ENCODE results near the gene POU4F1.

The POU4F1 gene

GRCh38 chr13:78587395-78587794 lies 16.0 kb downstream of the POU4F1 start:
- TF ChIP-seq, protein P1, sequence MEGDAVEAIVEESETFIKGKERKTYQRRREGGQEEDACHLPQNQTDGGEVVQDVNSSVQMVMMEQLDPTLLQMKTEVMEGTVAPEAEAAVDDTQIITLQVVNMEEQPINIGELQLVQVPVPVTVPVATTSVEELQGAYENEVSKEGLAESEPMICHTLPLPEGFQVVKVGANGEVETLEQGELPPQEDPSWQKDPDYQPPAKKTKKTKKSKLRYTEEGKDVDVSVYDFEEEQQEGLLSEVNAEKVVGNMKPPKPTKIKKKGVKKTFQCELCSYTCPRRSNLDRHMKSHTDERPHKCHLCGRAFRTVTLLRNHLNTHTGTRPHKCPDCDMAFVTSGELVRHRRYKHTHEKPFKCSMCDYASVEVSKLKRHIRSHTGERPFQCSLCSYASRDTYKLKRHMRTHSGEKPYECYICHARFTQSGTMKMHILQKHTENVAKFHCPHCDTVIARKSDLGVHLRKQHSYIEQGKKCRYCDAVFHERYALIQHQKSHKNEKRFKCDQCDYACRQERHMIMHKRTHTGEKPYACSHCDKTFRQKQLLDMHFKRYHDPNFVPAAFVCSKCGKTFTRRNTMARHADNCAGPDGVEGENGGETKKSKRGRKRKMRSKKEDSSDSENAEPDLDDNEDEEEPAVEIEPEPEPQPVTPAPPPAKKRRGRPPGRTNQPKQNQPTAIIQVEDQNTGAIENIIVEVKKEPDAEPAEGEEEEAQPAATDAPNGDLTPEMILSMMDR (IDR thresholded peaks at IDR 0.05; ENCODE audit: extremely low read depth, missing control alignments) = no peak
- DNase-seq (ENCODE audit: low spot score) = no peak

GRCh38 chr13:78586706-78587105 lies 16.6 kb downstream of the POU4F1 start:
- no peak for DNase-seq (ENCODE audit: low spot score)
- TF ChIP-seq, protein P1 (IDR thresholded peaks at IDR 0.05; ENCODE audit: extremely low read depth, missing control alignments) = no peak

DNA sequence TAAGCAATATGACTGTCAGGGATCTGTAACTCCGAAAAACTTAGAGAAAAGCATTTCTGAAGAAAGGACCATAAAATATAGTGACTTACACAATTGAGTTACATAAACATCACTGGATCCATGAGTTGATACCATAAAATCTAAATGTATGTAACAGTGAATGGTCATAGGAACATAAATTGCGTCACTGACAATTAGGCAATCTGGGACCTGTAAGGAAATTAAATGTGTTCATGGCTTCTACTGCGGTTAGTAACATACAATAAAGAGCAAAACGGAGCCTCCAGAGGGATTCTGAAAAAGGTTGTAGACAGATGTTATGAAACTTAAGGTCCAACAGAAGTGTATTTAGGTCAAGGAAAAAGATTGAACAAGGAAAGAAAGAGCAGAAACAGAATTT lies 27.1 kb downstream of the POU4F1 start:
- DNase-seq (ENCODE audit: low spot score) = no peak
- TF ChIP-seq, protein P1 (IDR thresholded peaks at IDR 0.05; ENCODE audit: extremely low read depth, missing control alignments) = no peak

DNA sequence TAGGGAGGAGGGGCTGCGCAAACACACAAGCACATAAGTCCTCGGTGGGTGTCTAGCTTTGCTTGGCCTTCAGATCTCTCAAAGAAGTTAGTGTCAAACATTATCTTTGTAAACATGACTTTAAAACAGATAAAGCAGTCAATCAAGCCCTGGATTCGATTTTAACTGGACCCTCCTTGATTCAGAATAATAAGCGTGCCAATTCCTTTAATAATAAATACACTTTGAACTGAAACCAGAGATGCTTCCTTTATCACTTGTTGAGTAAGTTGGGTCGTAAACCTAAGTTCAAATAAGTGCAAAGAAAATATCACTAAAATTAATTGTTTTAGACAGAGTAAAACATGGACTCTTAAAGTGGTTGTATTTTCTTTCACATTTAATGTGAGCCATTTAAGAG lies 30.9 kb downstream of the POU4F1 start:
- DNase-seq (ENCODE audit: low spot score) = no peak
- TF ChIP-seq, protein P1 (IDR thresholded peaks at IDR 0.05; ENCODE audit: extremely low read depth, missing control alignments) = no peak

DNA sequence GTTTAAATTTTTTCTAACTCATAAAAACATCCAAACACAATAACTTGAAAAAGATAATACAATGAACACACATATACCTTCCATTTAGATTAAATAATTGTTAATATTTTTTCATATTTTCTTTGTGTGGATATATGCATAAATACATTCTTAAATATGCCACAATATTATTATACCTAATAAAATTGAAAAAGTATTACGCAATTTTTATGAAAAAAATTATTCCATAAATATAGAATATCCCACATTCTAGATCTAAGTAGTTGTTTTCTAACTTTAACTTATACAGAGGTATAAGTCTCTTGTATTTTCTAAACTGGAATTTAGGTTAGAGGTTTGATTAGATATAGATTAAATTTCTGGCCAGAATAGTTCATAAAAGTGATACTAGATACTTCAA lies 34.3 kb downstream of the POU4F1 start:
- TF ChIP-seq, protein P1 (IDR thresholded peaks at IDR 0.05; ENCODE audit: extremely low read depth, missing control alignments) = no peak
- DNase-seq (ENCODE audit: low spot score) = no peak

DNA sequence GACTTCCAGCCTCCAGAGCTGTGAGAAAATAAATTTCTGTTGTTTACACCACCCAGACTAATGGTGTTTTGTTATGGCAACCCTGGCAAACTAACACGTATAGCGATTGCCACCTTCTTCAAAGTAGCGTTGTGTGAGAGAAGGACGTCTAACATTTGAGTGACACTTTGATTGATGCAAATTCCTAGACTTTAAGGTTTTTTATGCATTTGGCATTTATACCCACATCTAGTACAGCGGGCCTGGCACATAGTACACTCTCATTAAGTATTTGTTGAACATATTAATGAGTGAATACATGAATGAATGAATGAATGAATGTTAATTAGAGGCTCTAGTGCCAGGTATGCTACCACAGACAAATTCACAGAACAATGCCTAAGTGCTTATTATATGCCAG lies 36.7 kb downstream of the POU4F1 start:
- no peak for DNase-seq (ENCODE audit: low spot score)

GRCh38 chr13:78562237-78562889 lies 41.0 kb downstream of the POU4F1 start:
- no peak for DNase-seq (ENCODE audit: low spot score)
- TF ChIP-seq, protein P1 (IDR thresholded peaks at IDR 0.05; ENCODE audit: extremely low read depth, missing control alignments) = no peak

More for the DNA sequence above, 36.7 kb downstream of the POU4F1 start:
- TF ChIP-seq, protein P1 (IDR thresholded peaks at IDR 0.05; ENCODE audit: extremely low read depth, missing control alignments) = no peak
